Type B pancreatic cell (in vitro differentiated cells): Measurements from ENCODE around the gene NDFIP1. TPM values are rescaled to one million over a fixed set of nuclear protein-coding genes. Genes with fewer than 3 reads are reported as not detected.
A peak's percentile ranks its signal among the peaks of the same experiment; 100 is the strongest.
"Not testable (repeated sequence)": the region's sequence is repeated elsewhere in the genome, so short reads cannot be mapped to it uniquely, and the experiment has no call there.

ENCODE experiments used
- DNase-seq: peaks from one replicate; pipeline ENCODE4 v3.0.0; 2021; ENCODE audit warnings: mixed read lengths; ENCODE audit not compliant: unreplicated experiment; ENCODE audit errors: extremely low spot score
- H3K27ac Mint-ChIP-seq: 2 replicates; pipeline ENCODE4 v1.8.0; 2021; ENCODE audit warnings: mild to moderate bottlenecking, mixed read lengths
- H3K27me3 Mint-ChIP-seq: 2 replicates; pipeline ENCODE4 v1.8.0; 2021; ENCODE audit warnings: mixed read lengths
- H3K36me3 Mint-ChIP-seq: 2 replicates; pipeline ENCODE4 v1.8.0; 2021; ENCODE audit warnings: mixed read lengths
- H3K4me1 Mint-ChIP-seq: one replicate; pipeline ENCODE4 v1.8.0; 2021; ENCODE audit warnings: mixed read lengths; ENCODE audit not compliant: unreplicated experiment
- H3K4me3 Mint-ChIP-seq: 2 replicates; pipeline ENCODE4 v1.8.0; 2021; ENCODE audit warnings: mild to moderate bottlenecking, mixed read lengths
- H3K9me3 Mint-ChIP-seq: 2 replicates; pipeline ENCODE4 v1.8.0; 2021; ENCODE audit warnings: mixed read lengths
- CTCF ChIP-seq: fragments of 200-600 bp; sonication (generic); conservative IDR thresholded peaks from 2 replicates; pipeline ENCODE4 v1.5.0; 2021; ENCODE audit warnings: antibody characterized with exemption, mild to moderate bottlenecking
- total RNA-seq: library from RNA; stranded (reverse); gene quantifications from 2 replicates; pipeline ENCODE4 v1.2.1, GENCODE V29; 2021; ENCODE audit warnings: low replicate concordance

The NDFIP1 gene
- total RNA-seq, 1 donor from 2014 or later, result 57.7 TPM

GRCh38 chr5:142086679-142087078 is 21.9 kb upstream of the NDFIP1 start:
- H3K36me3 Mint-ChIP-seq, result no peaks in the 10 kb centered on the region
- no peak for DNase-seq

GRCh38 chr5:142087920-142088679 is 20.5 kb upstream of the NDFIP1 start:
- no peak for DNase-seq

More at GRCh38 chr5:142086679-142087078, 21.9 kb upstream of the NDFIP1 start:
- Mint-ChIP-seq H3K27ac (no peak overlapping the region), H3K4me3 (no peak overlapping the region), H3K9me3 (no peaks in the 10 kb centered on the region), H3K4me1 (peaks cover 16% of the 10 kb centered on the region), H3K27me3 (peaks cover 8% of the 10 kb centered on the region)
- no peak for TF ChIP-seq CTCF

GRCh38 chr5:142088855-142089479 is 19.6 kb upstream of the NDFIP1 start:
- H3K36me3 Mint-ChIP-seq, H3K9me3 Mint-ChIP-seq, DNase-seq, H3K27me3 Mint-ChIP-seq: not testable (repeated sequence)
- Mint-ChIP-seq H3K4me1 (peaks cover 16% of the 10 kb centered on the region), H3K4me3 (peak overlapping the region; percentile 73), H3K27ac (peak overlapping the region; percentile 94)

More at GRCh38 chr5:142087920-142088679, 20.5 kb upstream of the NDFIP1 start:
- no peaks in the 10 kb centered on the region for H3K27me3 Mint-ChIP-seq
- H3K4me1 Mint-ChIP-seq, result peaks cover 16% of the 10 kb centered on the region
- H3K4me3 Mint-ChIP-seq, result no peak overlapping the region
- H3K9me3 Mint-ChIP-seq, result no peaks in the 10 kb centered on the region
- TF ChIP-seq CTCF, result no peak
- peak overlapping the region; percentile 94 for H3K27ac Mint-ChIP-seq
- no peaks in the 10 kb centered on the region for H3K36me3 Mint-ChIP-seq

GRCh38 chr5:142091012-142091411 is 17.6 kb upstream of the NDFIP1 start:
- H3K4me3 Mint-ChIP-seq, result no peak overlapping the region
- peaks cover 16% of the 10 kb centered on the region for H3K4me1 Mint-ChIP-seq
- H3K27me3 Mint-ChIP-seq, result no peaks in the 10 kb centered on the region
- no peak overlapping the region for H3K27ac Mint-ChIP-seq
- no peak for TF ChIP-seq CTCF
- H3K9me3 Mint-ChIP-seq, result no peaks in the 10 kb centered on the region
- H3K36me3 Mint-ChIP-seq, result no peaks in the 10 kb centered on the region
- no peak for DNase-seq

- Mint-ChIP-seq H3K36me3 (no peaks in the 10 kb centered on the region), H3K9me3 (no peaks in the 10 kb centered on the region), H3K27me3 (no peaks in the 10 kb centered on the region), H3K4me1 (peaks cover 16% of the 10 kb centered on the region), H3K4me3 (no peak overlapping the region), H3K27ac (no peak overlapping the region)
- DNase-seq, result no peak
- no peak for TF ChIP-seq CTCF
Measured at GRCh38 chr5:142091922-142092321, 16.7 kb upstream of the NDFIP1 start.

GRCh38 chr5:142095035-142095434 is 13.5 kb upstream of the NDFIP1 start:
- Mint-ChIP-seq H3K27me3 (no peaks in the 10 kb centered on the region), H3K36me3 (no peaks in the 10 kb centered on the region), H3K4me3 (no peak overlapping the region), H3K27ac (no peak overlapping the region), H3K4me1 (peaks cover 5% of the 10 kb centered on the region), H3K9me3 (no peaks in the 10 kb centered on the region)
- DNase-seq, result no peak
- no peak for TF ChIP-seq CTCF
